Neural cell (in vitro differentiated cells): ENCODE results near the gene RIC1.

Experiments
- CTCF ChIP-seq: fragments of 450-650 bp; IDR thresholded peaks from 2 replicates; pipeline ENCODE4 v1.5.1; 2014; ENCODE audit warnings: antibody characterized with exemption, mild to moderate bottlenecking, moderate library complexity; ENCODE audit not compliant: poor library complexity, severe bottlenecking
- EP300 ChIP-seq: fragments of 450-650 bp; conservative IDR thresholded peaks from 2 replicates; pipeline ENCODE4 v1.6.1; 2014; ENCODE audit warnings: antibody characterized with exemption, mild to moderate bottlenecking, moderate library complexity; ENCODE audit not compliant: poor library complexity, severe bottlenecking
- EZH2 ChIP-seq: fragments of 200-600, 300-800 bp; shearing (Covaris generic), sonication (generic); IDR thresholded peaks from 2 replicates; pipeline ENCODE4 v1.6.1; 2014; ENCODE audit warnings: antibody characterized with exemption, low read length, borderline replicate concordance, mild to moderate bottlenecking; ENCODE audit not compliant: insufficient read depth, poor library complexity, severe bottlenecking
- POLR2AphosphoS5 ChIP-seq: IDR thresholded peaks from 2 replicates; pipeline ENCODE4 v1.6.1; 2012
- SMC3 ChIP-seq: fragments of 450-650 bp; conservative IDR thresholded peaks from 2 replicates; pipeline ENCODE4 v1.6.1; 2014; ENCODE audit warnings: antibody characterized with exemption, mild to moderate bottlenecking, moderate library complexity; ENCODE audit not compliant: poor library complexity
- TAF1 ChIP-seq: IDR thresholded peaks from 2 replicates; pipeline ENCODE4 v1.6.1; 2012; ENCODE audit warnings: low read depth

- TF ChIP-seq CTCF (no peak), POLR2AphosphoS5 (no peak), EP300 (no peak), EZH2 (no peak), TAF1 (no peak), SMC3 (no peak)
Observed at GRCh38 chr9:5708414-5708813, 79.5 kb downstream of the RIC1 start.
